ENCODE results near the gene SMG6.
A peak's percentile ranks its signal among the peaks of the same experiment; 100 is the strongest.

The SMG6 gene

GRCh38 chr17:2304931-2305330 is 1.3 kb upstream of the SMG6 start:
- Histone ChIP-seq H3K9me3 (ENCODE audit: control insufficient read depth in 1 of 2, low read length in 2 of 2) (no peaks in the 10 kb centered on the region), H3K27ac (ENCODE audit: low read depth, low read length) (no peak overlapping the region), H3K36me3 (ENCODE audit: control insufficient read depth in 1 of 2, insufficient read depth in 2 of 2, low read length in 2 of 2) (peaks cover 3 to 6% of the 10 kb centered on the region in 2 donors), H3K4me3 (ENCODE audit: low read depth in 1 of 2, low read length in 2 of 2) (no peak overlapping the region), H3K9ac (ENCODE audit: low read depth in 1 of 2, low read length in 2 of 2) (no peak overlapping the region), H3K27me3 (ENCODE audit: control insufficient read depth in 1 of 2, insufficient read depth in 2 of 2, low read length in 2 of 2) (no peaks in the 10 kb centered on the region), H3K4me1 (ENCODE audit: control insufficient read depth in 1 of 2, insufficient read depth in 2 of 2, low read length in 2 of 2) (peaks cover 0 to 12% of the 10 kb centered on the region in 2 donors)

- H3K36me3 ChIP-seq (ENCODE audit: control insufficient read depth in 1 of 2, insufficient read depth in 2 of 2, low read length in 2 of 2), result peaks cover 12 to 16% of the 10 kb centered on the region in 2 donors
- H3K4me3 ChIP-seq (ENCODE audit: low read depth in 1 of 2, low read length in 2 of 2), result peak overlapping the region; percentile 84 to 92
- H3K9ac ChIP-seq (ENCODE audit: low read depth in 1 of 2, low read length in 2 of 2), result peak overlapping the region; percentile 71 to 93
- H3K27ac ChIP-seq (ENCODE audit: low read depth, low read length), result peak overlapping the region; percentile 90
- H3K9me3 ChIP-seq (ENCODE audit: control insufficient read depth in 1 of 2, low read length in 2 of 2), result no peaks in the 10 kb centered on the region
- peaks cover 0 to 12% of the 10 kb centered on the region in 2 donors for H3K4me1 ChIP-seq (ENCODE audit: control insufficient read depth in 1 of 2, insufficient read depth in 2 of 2, low read length in 2 of 2)
- H3K27me3 ChIP-seq (ENCODE audit: control insufficient read depth in 1 of 2, insufficient read depth in 2 of 2, low read length in 2 of 2), result no peaks in the 10 kb centered on the region
Measured at GRCh38 chr17:2302778-2303203, 794 bp downstream of the SMG6 start.

- no peak overlapping the region for H3K27ac ChIP-seq (ENCODE audit: low read depth, low read length)
- H3K9me3 ChIP-seq (ENCODE audit: control insufficient read depth in 1 of 2, low read length in 2 of 2), result no peaks in the 10 kb centered on the region
- no peaks in the 10 kb centered on the region for H3K27me3 ChIP-seq (ENCODE audit: control insufficient read depth in 1 of 2, insufficient read depth in 2 of 2, low read length in 2 of 2)
- no peak overlapping the region for H3K9ac ChIP-seq (ENCODE audit: low read depth in 1 of 2, low read length in 2 of 2)
- peaks cover 0 to 12% of the 10 kb centered on the region in 2 donors for H3K4me1 ChIP-seq (ENCODE audit: control insufficient read depth in 1 of 2, insufficient read depth in 2 of 2, low read length in 2 of 2)
- H3K4me3 ChIP-seq (ENCODE audit: low read depth in 1 of 2, low read length in 2 of 2), result no peak overlapping the region
- H3K36me3 ChIP-seq (ENCODE audit: control insufficient read depth in 1 of 2, insufficient read depth in 2 of 2, low read length in 2 of 2), result peaks cover 31 to 46% of the 10 kb centered on the region in 2 donors
Measured at GRCh38 chr17:2299756-2300155, 3.8 kb downstream of the SMG6 start.

- H3K36me3 ChIP-seq (ENCODE audit: control insufficient read depth in 1 of 2, insufficient read depth in 2 of 2, low read length in 2 of 2), result peaks cover 33 to 52% of the 10 kb centered on the region in 2 donors
Measured at GRCh38 chr17:2299136-2299535, 4.4 kb downstream of the SMG6 start.

GRCh38 chr17:2297023-2297422 is 6.6 kb downstream of the SMG6 start:
- H3K36me3 ChIP-seq (ENCODE audit: control insufficient read depth in 1 of 2, insufficient read depth in 2 of 2, low read length in 2 of 2), result peaks cover 49 to 66% of the 10 kb centered on the region in 2 donors
- no peaks in the 10 kb centered on the region for H3K9me3 ChIP-seq (ENCODE audit: control insufficient read depth in 1 of 2, low read length in 2 of 2)
- H3K4me1 ChIP-seq (ENCODE audit: control insufficient read depth in 1 of 2, insufficient read depth in 2 of 2, low read length in 2 of 2), result peaks cover 0 to 3% of the 10 kb centered on the region in 2 donors
- no peak overlapping the region for H3K9ac ChIP-seq (ENCODE audit: low read depth in 1 of 2, low read length in 2 of 2)
- no peak overlapping the region for H3K27ac ChIP-seq (ENCODE audit: low read depth, low read length)
- no peak overlapping the region for H3K4me3 ChIP-seq (ENCODE audit: low read depth in 1 of 2, low read length in 2 of 2)
- no peaks in the 10 kb centered on the region for H3K27me3 ChIP-seq (ENCODE audit: control insufficient read depth in 1 of 2, insufficient read depth in 2 of 2, low read length in 2 of 2)

More at GRCh38 chr17:2299136-2299535, 4.4 kb downstream of the SMG6 start:
- Histone ChIP-seq H3K9me3 (ENCODE audit: control insufficient read depth in 1 of 2, low read length in 2 of 2) (no peaks in the 10 kb centered on the region), H3K4me1 (ENCODE audit: control insufficient read depth in 1 of 2, insufficient read depth in 2 of 2, low read length in 2 of 2) (peaks cover 0 to 12% of the 10 kb centered on the region in 2 donors), H3K27me3 (ENCODE audit: control insufficient read depth in 1 of 2, insufficient read depth in 2 of 2, low read length in 2 of 2) (no peaks in the 10 kb centered on the region), H3K27ac (ENCODE audit: low read depth, low read length) (no peak overlapping the region), H3K4me3 (ENCODE audit: low read depth in 1 of 2, low read length in 2 of 2) (no peak overlapping the region), H3K9ac (ENCODE audit: low read depth in 1 of 2, low read length in 2 of 2) (no peak overlapping the region)

GRCh38 chr17:2295575-2295974 is 8.0 kb downstream of the SMG6 start:
- no peak overlapping the region for H3K27ac ChIP-seq (ENCODE audit: low read depth, low read length)
- H3K4me1 ChIP-seq (ENCODE audit: control insufficient read depth in 1 of 2, insufficient read depth in 2 of 2, low read length in 2 of 2), result no peaks in the 10 kb centered on the region
- H3K9ac ChIP-seq (ENCODE audit: low read depth in 1 of 2, low read length in 2 of 2), result no peak overlapping the region
- H3K27me3 ChIP-seq (ENCODE audit: control insufficient read depth in 1 of 2, insufficient read depth in 2 of 2, low read length in 2 of 2), result no peaks in the 10 kb centered on the region
- H3K36me3 ChIP-seq (ENCODE audit: control insufficient read depth in 1 of 2, insufficient read depth in 2 of 2, low read length in 2 of 2), result peaks cover 48 to 78% of the 10 kb centered on the region in 2 donors
- no peaks in the 10 kb centered on the region for H3K9me3 ChIP-seq (ENCODE audit: control insufficient read depth in 1 of 2, low read length in 2 of 2)
- no peak overlapping the region for H3K4me3 ChIP-seq (ENCODE audit: low read depth in 1 of 2, low read length in 2 of 2)

- Histone ChIP-seq H3K4me1 (ENCODE audit: control insufficient read depth in 1 of 2, insufficient read depth in 2 of 2, low read length in 2 of 2) (no peaks in the 10 kb centered on the region), H3K36me3 (ENCODE audit: control insufficient read depth in 1 of 2, insufficient read depth in 2 of 2, low read length in 2 of 2) (peaks cover 34 to 72% of the 10 kb centered on the region in 2 donors), H3K27ac (ENCODE audit: low read depth, low read length) (no peak overlapping the region), H3K9ac (ENCODE audit: low read depth in 1 of 2, low read length in 2 of 2) (no peak overlapping the region), H3K9me3 (ENCODE audit: control insufficient read depth in 1 of 2, low read length in 2 of 2) (no peaks in the 10 kb centered on the region), H3K4me3 (ENCODE audit: low read depth in 1 of 2, low read length in 2 of 2) (no peak overlapping the region), H3K27me3 (ENCODE audit: control insufficient read depth in 1 of 2, insufficient read depth in 2 of 2, low read length in 2 of 2) (no peaks in the 10 kb centered on the region)
Measured at GRCh38 chr17:2292100-2292499, 11.5 kb downstream of the SMG6 start.

- Histone ChIP-seq H3K9ac (ENCODE audit: low read depth in 1 of 2, low read length in 2 of 2) (no peak overlapping the region), H3K36me3 (ENCODE audit: control insufficient read depth in 1 of 2, insufficient read depth in 2 of 2, low read length in 2 of 2) (peaks cover 22 to 57% of the 10 kb centered on the region in 2 donors), H3K4me1 (ENCODE audit: control insufficient read depth in 1 of 2, insufficient read depth in 2 of 2, low read length in 2 of 2) (no peaks in the 10 kb centered on the region)
Measured at GRCh38 chr17:2289878-2290478, 13.6 kb downstream of the SMG6 start.

GRCh38 chr17:2283302-2283701 is 20.3 kb downstream of the SMG6 start:
- H3K27ac ChIP-seq (ENCODE audit: low read depth, low read length), result no peak overlapping the region

More at GRCh38 chr17:2289878-2290478, 13.6 kb downstream of the SMG6 start:
- H3K9me3 ChIP-seq (ENCODE audit: control insufficient read depth in 1 of 2, low read length in 2 of 2), result no peaks in the 10 kb centered on the region
- no peak overlapping the region for H3K27ac ChIP-seq (ENCODE audit: low read depth, low read length)
- H3K4me3 ChIP-seq (ENCODE audit: low read depth in 1 of 2, low read length in 2 of 2), result no peak overlapping the region
- no peaks in the 10 kb centered on the region for H3K27me3 ChIP-seq (ENCODE audit: control insufficient read depth in 1 of 2, insufficient read depth in 2 of 2, low read length in 2 of 2)

GRCh38 chr17:2282297-2282873 is 21.2 kb downstream of the SMG6 start:
- no peaks in the 10 kb centered on the region for H3K27me3 ChIP-seq (ENCODE audit: control insufficient read depth in 1 of 2, insufficient read depth in 2 of 2, low read length in 2 of 2)
- no peak overlapping the region for H3K9ac ChIP-seq (ENCODE audit: low read depth in 1 of 2, low read length in 2 of 2)
- no peaks in the 10 kb centered on the region for H3K9me3 ChIP-seq (ENCODE audit: control insufficient read depth in 1 of 2, low read length in 2 of 2)
- no peaks in the 10 kb centered on the region for H3K4me1 ChIP-seq (ENCODE audit: control insufficient read depth in 1 of 2, insufficient read depth in 2 of 2, low read length in 2 of 2)
- no peak overlapping the region for H3K27ac ChIP-seq (ENCODE audit: low read depth, low read length)
- H3K36me3 ChIP-seq (ENCODE audit: control insufficient read depth in 1 of 2, insufficient read depth in 2 of 2, low read length in 2 of 2), result peaks cover 33 to 60% of the 10 kb centered on the region in 2 donors
- H3K4me3 ChIP-seq (ENCODE audit: low read depth in 1 of 2, low read length in 2 of 2), result no peak overlapping the region

More at GRCh38 chr17:2283302-2283701, 20.3 kb downstream of the SMG6 start:
- Histone ChIP-seq H3K9ac (ENCODE audit: low read depth in 1 of 2, low read length in 2 of 2) (no peak overlapping the region), H3K27me3 (ENCODE audit: control insufficient read depth in 1 of 2, insufficient read depth in 2 of 2, low read length in 2 of 2) (no peaks in the 10 kb centered on the region), H3K9me3 (ENCODE audit: control insufficient read depth in 1 of 2, low read length in 2 of 2) (no peaks in the 10 kb centered on the region), H3K4me1 (ENCODE audit: control insufficient read depth in 1 of 2, insufficient read depth in 2 of 2, low read length in 2 of 2) (no peaks in the 10 kb centered on the region), H3K4me3 (ENCODE audit: low read depth in 1 of 2, low read length in 2 of 2) (no peak overlapping the region), H3K36me3 (ENCODE audit: control insufficient read depth in 1 of 2, insufficient read depth in 2 of 2, low read length in 2 of 2) (peaks cover 33 to 61% of the 10 kb centered on the region in 2 donors)
